GM03348 (cell line): ENCODE data around the gene POLD2.

Source experiments
- DNase-seq: peaks from one replicate; pipeline ENCODE4 v3.0.0; 2012; ENCODE audit warnings: low spot score

The POLD2 gene

GRCh38 chr7:44152971-44153947 is 29.9 kb upstream of the POLD2 start:
- no peak for DNase-seq

- DNase-seq, result no peak
These were observed 28.6 kb upstream of the POLD2 start for GRCh38 chr7:44151956-44152355.

DNA sequence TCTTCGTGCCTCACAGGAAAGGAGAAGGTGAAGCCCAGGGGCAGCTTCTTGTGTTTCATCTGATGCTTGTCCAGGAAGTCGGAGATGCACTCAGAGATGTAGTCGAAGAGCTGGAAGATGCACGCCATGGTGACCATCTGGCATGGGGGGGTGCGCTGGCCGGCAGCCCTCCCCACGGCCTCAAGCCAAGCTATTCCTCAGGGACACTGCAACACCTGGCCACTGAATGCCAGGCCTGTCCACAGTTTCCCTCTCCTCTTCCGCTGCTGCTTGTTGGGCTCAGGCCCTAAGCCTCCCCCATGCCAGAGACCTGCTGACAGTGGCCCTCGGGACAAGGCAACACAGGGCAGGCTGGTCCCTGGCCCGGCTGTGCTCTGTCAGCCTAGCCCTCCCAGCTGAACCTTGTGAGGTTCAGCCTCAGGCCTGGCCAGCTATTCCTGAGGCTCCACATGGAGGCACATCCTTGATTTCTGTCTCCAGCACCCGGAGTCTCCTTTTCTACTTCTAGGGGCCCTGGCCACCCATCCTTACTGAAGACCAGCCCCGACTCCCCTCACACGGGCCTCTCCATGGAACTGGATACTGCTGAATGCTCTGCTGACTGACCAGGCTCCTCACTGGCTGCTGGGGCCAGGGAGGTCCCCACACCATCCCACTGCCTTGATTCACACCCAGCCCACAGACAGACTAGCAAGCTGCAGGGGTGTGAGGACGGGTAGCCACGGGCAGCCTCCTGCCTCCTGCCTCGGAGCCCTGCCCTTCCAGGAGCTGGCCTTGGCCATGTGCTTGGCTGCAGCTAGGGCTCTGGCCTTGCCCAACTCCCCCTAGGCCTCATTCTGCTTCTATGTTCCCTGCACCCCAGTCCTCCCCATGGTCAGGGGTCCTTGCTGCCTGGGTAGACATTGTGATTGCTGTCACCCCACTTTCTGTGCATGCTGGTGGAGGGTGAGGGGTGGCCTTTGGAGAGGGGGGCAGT is 27.9 kb upstream of the POLD2 start:
- no peak for DNase-seq

DNA sequence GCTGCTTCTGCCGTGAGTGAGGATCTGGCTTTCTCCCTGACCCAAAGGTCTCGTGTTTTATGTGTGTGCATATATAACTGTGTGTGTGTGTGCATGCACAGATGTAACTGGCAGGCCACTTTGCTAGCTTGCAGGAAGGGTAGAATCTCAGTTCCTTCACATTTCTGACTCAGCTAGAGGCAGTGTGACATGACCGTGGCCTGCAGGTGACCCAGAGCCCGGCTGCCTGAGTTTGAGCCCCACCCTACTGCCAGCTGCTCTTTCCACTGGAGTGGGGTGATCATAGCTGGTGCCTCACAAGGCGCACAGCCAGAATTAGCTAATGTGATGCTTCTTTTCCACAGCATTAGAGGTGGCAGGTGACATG is 27.1 kb upstream of the POLD2 start:
- no peak for DNase-seq

DNA sequence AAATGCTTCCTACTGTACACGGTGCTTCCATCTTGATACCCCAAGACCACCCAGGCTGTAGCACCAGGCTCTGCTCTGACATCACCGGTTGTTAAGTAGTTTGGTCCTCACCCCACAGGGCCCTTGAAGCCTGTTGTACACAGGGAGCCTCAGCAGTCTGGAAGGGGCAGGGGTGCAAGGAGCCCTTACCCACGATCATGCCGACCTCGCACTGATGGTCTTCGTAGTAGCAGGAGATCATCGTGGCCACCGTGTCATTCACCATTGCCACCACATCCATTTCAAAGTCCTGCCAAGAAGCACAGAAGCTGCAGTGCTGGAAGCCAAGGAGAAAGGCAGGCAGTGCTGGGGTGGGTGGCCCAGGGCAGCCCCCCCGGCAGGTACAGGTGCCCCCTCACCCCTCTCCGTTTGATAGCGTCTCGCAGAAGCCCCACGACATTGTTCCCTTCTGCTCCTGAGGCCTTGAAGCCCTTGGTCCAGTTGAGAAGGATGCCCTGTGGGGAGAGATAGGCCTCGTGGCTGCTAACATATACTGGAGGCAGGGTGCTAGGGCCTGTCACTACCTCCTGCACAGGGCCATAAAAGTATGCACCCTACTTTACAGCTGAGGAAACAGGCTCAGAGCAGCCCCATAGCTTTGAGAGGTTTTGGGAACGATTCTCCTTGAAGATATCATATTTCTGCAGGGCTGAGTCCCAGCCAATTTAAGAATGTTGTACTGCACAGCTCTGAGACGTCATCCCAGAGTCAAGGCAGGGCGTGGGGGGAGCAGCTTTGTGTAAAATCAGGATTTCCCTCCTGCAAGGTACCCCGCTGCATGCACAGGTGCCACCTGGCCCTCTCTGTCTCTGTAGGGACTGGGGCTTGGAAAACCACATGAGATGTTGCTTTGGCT is 26.5 kb upstream of the POLD2 start:
- no peak for DNase-seq

DNA sequence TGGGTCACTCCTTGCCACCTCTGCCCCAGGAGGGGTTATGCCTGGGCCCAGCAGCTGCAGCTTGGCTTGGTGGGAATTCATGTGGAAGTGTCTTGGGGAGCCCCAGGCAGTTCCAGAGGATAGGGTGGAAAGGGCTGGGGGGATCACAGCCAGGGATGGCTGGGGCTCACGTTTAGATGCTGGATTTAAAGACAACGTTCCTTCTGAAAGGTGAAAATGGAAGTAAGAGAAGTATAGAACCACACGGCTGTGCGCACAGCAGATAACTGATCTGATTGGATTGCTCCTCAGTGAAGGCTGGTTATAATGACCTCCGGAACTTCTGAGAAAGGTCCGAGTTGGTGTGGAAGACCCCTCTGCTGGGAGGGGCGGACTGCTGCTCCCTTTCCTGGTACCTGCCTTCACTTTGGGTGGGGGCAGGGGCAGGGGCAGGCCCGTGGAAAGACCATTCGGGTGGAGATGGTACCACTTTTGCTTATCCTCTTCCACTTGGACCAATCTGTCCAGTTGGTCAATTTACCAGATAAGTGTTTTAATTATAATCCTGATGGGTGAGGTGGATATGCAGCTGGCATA is 25.7 kb upstream of the POLD2 start:
- no peak for DNase-seq

- DNase-seq, result no peak
These were observed 24.8 kb upstream of the POLD2 start for GRCh38 chr7:44148166-44148565.

DNA sequence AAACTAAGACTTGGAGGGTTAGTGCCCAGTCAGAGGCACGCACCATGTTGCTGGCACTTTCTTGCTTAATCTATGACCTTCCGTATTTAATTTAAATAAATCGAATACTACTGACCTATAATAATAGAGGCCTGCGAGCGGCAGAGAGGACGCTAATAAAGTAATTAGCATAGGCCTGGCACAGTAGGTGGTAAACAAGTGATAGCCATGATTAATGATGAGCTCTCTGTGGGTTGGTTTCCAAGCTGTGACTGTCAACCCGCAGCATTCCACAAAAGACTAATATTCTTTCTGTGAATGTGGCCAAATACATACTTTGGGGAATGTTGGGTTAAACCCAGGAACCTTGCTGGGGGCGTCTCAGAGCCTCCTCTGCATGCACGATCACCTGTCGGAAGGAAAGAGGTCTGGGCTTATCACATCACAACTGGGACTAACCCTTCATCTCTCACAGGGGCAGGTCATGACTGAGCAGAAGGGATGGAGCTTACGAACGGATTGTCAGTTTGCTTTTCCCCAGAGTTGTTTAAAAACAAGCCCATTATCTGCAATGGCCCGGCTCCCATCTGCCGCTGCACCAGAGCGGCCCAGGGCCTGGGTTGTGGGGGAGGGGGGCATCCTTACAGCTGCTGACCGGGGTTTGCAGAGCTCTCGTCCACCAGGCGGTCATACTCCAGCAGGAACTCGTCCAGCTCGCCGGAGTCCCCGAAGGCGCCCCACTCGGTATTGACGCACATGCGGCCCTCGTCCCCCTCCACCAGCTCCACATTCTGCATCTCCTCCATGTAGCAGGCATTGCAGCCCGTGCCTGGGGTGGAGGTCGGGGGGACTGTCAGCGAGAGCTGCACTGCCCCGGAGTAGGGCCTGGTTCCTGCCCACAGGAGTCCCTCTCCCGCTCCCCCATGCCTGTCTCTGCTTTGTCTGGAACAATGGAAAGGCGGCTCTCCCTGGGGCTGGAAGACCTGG is 24.0 kb upstream of the POLD2 start:
- no peak for DNase-seq

DNA sequence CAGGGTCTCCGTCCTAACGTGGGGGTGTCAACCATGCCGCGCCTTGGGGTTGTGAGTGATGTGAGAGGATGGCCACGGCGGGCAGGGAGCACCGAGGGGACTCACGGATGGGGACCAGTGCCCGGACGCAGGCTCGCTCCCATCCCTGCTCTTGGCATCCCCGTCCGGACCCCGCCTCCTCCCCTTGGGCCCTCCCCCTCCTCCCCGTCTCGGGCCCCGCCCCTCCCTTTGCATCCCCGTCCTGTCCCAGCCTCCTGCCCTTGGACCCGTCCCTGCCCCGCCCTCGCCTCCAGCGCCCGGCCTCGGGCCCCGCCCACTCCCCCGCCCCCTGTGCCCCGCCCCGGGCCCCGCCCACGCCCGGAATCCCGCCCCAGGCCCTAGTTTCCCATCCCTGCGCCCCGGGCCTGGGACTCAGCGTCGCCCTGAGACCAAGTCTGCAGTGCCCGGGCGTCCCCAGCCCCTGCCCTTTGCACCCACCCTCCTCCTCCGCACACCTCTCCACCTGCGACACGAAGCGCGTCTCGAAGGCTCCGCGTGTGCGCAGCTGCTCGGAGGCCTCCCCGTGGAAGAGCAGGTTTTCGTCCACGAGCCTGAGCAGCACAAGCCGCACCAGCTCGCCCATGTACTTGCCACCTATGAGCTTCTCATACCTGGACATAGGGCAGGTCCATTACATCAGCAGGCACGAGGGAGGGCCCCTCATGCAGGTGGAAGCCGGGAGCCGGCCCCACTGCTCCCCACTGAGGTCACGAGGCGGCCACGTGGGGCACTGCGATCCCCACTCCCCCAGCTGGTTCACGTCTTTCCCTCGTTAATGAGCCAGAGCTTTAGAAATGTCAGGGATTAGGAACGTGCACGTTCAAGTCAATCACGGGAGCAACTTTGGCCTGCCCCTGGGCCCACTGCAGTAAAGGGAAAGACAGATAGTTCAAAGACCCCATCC is 22.9 kb upstream of the POLD2 start:
- DNase-seq, result peak; percentile 95

- DNase-seq, result no peak
These were observed 22.2 kb upstream of the POLD2 start for GRCh38 chr7:44145479-44145968.

GRCh38 chr7:44144968-44145478 is 21.7 kb upstream of the POLD2 start:
- no peak for DNase-seq

- no peak for DNase-seq
These were observed 21.1 kb upstream of the POLD2 start for GRCh38 chr7:44144426-44144967.

DNA sequence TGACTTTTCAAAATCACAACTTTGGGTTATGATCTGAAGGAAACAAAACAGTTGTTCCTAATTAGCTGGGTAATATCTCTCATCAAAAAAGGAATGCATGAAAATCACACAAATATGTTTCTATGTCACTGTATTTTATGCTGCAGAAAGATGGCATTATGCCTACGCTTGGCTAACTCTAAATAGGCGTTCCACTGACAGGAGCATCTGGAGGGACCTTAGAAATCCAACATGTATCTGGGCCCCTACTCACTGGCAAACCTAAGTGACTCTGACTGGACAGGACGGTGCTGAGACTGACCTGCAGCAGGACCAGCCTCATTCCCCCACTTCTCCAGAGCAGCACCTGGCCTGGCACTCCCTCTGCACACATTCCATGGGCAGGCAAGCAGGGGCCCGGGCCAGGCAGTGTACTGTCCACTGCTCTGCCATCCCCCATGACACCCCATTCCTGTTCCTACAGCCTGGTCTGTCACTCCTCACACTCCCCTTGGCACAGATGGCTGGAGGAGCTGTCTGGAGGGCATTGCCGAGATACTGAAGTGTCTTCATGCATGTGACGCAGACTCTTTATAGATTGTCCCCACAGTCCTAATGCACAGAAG is 20.4 kb upstream of the POLD2 start:
- peak; percentile 48 for DNase-seq

DNA sequence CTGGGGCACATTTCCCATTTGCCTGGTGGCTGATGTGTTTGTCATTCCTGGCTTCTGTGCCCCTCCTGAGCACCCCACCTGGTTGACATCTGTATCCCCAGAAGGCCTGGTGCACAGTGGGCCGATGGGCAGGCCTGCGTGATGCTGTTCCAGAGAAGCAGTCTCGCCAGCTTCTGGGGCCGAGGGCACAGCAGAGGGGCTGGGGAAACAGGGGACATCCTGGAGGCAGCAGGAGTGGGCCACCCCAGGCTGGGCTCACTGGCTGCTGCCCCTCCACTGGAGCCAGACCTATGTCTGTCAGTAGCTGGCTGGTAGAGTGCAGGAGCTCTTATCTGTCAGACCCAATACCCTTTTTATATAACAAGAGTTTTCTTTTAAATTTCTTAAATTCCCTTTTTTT is 18.7 kb upstream of the POLD2 start:
- DNase-seq, result no peak

- no peak for DNase-seq
These were observed 18.0 kb upstream of the POLD2 start, which contains the start of gene MYL7 for GRCh38 chr7:44141221-44141850. Gene MYL7, minus strand, starts transcription at chr7:44141332. Its CDS starts 27 bp downstream, at chr7:44141305.

DNA sequence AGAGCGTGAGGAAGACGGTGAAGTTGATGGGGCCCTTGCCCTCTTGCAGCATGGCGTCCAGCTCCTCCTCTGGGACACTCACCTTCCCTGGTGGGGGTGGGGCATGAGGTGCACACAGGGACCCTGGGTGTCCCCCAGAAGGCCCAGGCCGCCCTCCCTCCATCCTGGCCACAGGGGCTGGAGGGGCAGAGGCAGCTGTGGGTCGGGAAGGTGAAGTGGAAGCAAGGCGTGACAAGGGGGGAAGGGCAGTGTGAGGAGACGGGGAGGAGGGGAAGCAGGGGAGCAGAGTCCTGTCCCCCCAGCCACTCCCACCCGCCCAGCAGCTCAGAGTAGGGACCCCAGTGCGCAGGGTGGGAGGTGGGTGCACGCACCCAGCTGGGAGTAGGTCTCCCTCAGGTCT is 17.0 kb upstream of the POLD2 start:
- DNase-seq, result no peak

GRCh38 chr7:44139311-44140010 is 16.1 kb upstream of the POLD2 start:
- DNase-seq, result no peak
